B cell (primary cell): Measurements from ENCODE around the gene TSSC4.

ENCODE experiments used
- EZH2 ChIP-seq: IDR thresholded peaks from 2 replicates; pipeline ENCODE4 v1.6.1; 2012; ENCODE audit warnings: borderline replicate concordance, low read depth, mild to moderate bottlenecking, moderate library complexity, low read length; ENCODE audit not compliant: insufficient read depth, poor library complexity, severe bottlenecking
- TF ChIP-seq, protein P1 (sequence below): fragments of 200-600 bp; IDR thresholded peaks from one replicate; pipeline ENCODE4 v1.8.0; 2022; ENCODE audit warnings: antibody characterized with exemption, mild to moderate bottlenecking

DNA sequence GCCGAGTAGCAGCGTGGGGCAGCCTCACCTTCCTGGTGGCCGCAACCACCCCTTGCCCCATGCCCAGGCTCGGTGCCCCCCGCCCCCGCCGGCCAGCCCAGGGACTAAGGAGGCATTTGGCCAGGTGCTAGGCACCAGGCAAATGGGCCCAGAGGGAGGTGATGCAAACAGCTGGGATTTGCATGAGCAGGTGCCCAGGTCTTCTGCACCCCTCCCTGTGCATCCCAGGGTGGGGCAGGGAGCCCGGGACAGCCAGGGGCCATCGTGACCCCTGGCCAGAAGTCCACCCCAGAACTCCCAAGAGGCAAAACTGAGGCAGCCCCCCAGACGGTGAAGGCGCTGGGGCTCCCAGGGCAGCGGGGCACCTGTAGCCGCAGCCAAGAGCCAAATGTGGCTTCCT, 25.7 kb downstream of the TSSC4 start:
- TF ChIP-seq, protein P1, sequence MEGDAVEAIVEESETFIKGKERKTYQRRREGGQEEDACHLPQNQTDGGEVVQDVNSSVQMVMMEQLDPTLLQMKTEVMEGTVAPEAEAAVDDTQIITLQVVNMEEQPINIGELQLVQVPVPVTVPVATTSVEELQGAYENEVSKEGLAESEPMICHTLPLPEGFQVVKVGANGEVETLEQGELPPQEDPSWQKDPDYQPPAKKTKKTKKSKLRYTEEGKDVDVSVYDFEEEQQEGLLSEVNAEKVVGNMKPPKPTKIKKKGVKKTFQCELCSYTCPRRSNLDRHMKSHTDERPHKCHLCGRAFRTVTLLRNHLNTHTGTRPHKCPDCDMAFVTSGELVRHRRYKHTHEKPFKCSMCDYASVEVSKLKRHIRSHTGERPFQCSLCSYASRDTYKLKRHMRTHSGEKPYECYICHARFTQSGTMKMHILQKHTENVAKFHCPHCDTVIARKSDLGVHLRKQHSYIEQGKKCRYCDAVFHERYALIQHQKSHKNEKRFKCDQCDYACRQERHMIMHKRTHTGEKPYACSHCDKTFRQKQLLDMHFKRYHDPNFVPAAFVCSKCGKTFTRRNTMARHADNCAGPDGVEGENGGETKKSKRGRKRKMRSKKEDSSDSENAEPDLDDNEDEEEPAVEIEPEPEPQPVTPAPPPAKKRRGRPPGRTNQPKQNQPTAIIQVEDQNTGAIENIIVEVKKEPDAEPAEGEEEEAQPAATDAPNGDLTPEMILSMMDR = no peak
- TF ChIP-seq EZH2 = no peak
